ENCODE data around the gene SDS.
"Not testable (repeated sequence)": the region's sequence is repeated elsewhere in the genome, so short reads cannot be mapped to it uniquely, and the experiment has no call there.

The SDS gene

DNA sequence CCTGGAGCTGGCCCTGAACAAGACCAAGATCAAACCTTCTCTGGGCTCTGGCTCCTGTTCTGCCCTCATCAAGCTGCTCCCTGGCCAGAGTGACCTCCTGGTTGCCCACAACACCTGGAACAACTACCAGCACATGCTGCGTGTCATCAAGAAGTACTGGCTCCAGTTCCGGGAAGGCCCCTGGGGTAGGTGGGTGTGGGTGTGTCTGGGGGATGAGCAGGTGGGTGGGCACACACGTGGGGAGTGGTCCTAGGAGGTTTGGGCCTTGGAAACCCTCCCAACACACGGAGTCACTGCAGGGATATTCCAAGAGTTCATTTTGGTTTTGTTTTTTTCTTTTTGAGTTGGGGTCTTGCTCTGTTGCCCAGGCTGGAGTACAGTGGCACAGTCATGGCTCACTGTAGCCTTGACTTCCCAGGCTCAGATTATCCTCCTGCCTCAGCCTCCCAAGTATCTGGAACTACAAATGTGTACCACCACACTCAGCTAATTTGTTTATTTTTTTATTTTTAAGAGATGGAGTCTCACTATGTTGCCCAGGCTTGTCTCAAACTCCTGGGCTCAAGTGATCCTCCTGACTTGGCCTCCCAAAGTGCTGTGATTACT lies 28.8 kb downstream of the SDS start:
- no peak for DNase-seq

DNA sequence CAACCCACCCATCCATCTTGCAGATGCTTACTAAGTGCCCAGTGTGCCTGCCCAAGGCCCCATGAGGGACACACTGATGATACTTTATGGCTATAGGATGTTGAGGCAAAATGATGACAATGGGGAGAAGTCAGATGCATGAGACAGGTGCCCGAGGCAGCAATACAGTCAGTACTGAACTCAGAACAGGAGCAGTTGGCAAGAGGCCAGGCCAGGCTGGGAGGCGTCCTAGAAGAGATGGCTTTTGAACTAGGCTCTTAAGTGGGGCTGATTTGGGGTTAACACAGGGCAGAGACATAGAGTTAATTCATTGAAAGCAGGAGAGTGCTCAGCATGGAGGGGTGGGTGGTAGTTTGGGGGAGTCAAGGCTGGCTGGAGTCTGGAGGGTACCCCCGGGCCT lies 29.7 kb downstream of the SDS start:
- no peak for DNase-seq

DNA sequence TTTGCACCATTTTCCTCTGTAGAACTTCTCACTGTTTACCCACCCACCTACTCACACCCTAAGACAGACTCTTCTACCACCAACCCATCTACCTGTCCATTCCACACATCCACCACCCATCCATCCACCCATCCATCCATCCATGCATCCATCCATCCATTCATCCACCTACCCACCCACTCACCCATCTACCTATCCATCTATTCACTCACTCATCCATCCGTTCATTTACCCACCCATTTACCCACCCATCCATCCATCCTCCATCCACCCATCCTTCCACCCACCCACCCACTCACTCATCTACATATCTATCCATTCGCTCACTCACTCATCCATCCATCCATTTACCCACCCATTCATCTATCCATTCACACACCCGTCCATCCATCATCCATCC lies 30.2 kb downstream of the SDS start:
- no peak for DNase-seq

- DNase-seq = no peak
Measured at GRCh38 chr12:113372371-113372770, 31.3 kb downstream of the SDS start.

DNA sequence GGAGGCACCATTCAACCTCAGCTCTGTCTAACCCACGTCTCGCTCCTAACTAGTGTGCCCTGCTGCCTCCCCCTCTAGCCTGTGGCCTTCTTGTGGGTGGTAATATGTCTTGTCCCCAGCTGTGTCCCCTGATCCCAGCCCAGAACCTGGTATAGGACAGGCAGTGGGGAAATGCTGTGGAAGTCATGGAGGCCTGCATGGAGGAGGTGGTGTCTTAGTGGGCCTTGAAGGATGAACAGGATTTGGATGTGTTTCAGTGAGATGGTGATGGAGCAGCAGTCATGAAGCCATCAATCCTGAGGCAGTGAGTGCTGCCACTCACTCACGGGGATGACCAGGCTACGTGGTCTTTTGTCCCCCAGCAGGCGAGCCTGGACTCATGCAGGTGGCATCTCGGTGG lies 31.9 kb downstream of the SDS start:
- DNase-seq = no peak

- no peak for DNase-seq
Measured at GRCh38 chr12:113370923-113371682, 32.6 kb downstream of the SDS start.

- DNase-seq = no peak
Measured at GRCh38 chr12:113369391-113369985, 34.2 kb downstream of the SDS start.

- DNase-seq = peak in 1 of 2 donors; percentile 26
Measured at GRCh38 chr12:113368331-113368730, 35.4 kb downstream of the SDS start.

DNA sequence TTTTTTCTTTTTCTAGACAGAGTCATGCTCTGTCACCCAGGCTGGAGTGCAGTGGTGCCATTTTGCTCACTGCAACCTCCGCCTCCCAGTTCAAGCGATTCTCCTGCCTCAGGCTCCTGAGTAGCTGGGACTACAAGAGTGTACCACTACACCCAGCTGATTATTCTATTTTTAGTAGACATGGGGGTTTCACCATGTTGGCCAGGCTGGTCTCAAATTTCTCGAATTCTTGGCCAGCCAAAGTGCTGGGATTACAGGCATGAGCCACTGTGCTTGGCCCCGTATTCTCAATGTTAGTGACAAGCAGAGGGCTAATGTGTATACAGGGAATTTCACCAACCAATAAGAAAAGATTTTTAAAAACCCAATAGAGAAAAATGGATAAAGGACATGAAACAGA lies 36.9 kb downstream of the SDS start:
- DNase-seq = no peak

DNA sequence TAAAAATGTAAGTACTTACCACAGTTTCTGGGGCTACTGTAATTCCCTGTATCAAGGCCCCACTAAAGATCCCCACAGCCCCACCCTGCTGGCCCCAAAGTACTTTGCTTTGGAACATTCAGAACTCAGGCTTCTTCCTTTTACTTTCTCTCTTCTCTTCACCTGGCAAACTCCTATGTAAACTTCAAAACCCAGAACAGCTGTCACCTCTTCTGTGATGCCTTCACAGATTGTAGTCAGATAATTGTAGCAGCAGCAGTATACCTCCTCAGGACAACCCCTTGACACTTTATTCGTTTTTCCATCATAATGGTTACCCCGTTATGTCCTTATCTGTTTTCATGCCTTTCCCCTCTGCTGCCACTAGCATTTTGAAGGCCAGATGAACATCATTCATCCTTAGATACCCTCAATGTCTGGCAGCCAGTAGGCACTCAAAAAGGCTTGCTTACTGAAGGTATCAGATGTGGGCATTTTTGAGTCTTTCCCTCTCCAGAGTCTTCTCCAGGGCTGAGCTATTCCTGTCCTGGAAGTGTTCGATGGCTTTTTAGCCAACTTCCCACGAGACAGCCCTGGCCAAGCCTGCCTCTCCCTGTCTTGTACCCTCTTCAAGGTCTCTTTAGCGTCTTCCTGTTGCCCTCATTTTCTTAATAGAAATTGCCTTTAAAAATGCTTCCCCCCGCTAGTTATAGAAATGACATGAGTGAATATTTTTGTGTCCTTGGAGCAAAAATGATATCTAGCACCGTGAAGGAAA lies 37.9 kb downstream of the SDS start:
- no peak for DNase-seq

DNA sequence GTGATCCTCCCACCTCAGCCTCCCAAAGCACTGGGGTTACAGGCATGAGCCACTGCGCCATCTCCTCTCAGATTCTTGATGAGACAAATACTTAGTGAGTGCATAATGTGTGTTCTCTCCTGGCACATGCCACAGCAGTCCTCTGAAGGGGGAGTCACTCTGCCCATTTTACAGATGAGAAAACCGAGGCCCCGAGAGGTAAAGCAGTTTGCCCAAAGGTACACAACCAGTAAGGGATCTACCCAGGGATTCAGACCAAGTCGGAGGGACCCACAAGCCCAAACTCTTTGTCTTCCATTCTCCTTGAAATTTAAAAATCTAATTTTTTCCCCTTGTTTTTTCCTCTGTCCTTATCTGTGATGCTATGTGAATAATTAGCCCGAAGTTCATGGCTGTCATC lies 39.0 kb downstream of the SDS start:
- DNase-seq = no peak

GRCh38 chr12:113361574-113362370 lies 41.9 kb downstream of the SDS start:
- DNase-seq = no peak

DNA sequence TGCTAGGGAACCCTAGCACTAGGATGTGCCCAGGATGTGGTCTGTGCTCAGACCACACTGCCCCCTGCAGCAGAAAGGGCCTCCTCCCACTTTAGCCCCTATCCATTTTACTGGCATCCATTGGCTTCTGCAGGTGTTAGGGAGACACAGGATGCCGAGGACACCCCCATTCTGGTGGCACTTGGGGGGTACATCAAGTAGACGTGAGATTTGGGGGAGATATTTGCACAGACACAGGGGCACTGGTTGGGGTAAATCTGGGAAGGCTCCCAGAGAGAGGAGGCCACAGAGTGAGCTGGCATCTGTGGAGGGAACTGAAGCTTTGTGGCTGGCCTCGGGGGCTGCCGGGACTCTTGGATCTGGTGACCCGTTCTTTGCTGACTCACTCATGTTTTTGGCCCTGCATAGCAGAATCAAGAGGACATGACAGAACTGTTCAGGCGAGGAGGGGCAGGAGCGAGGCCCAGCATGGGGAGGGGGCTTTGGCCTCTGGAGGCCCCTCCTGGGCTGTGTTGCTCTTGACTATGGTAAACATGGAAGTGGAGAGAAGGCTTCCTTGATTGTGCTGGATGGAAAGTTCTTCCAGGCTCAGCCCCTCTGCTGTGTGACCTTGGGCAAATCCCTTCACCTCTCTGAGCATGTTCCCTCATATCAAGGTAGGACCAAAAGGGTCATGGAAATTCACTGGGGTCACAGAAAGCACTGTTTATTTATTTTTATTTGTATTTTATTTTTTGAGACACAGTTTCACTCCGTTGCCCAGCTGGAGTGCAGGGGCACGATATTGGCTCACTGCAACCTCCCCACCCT lies 43.5 kb downstream of the SDS start:
- DNase-seq = peak; percentile 27 to 64

DNA sequence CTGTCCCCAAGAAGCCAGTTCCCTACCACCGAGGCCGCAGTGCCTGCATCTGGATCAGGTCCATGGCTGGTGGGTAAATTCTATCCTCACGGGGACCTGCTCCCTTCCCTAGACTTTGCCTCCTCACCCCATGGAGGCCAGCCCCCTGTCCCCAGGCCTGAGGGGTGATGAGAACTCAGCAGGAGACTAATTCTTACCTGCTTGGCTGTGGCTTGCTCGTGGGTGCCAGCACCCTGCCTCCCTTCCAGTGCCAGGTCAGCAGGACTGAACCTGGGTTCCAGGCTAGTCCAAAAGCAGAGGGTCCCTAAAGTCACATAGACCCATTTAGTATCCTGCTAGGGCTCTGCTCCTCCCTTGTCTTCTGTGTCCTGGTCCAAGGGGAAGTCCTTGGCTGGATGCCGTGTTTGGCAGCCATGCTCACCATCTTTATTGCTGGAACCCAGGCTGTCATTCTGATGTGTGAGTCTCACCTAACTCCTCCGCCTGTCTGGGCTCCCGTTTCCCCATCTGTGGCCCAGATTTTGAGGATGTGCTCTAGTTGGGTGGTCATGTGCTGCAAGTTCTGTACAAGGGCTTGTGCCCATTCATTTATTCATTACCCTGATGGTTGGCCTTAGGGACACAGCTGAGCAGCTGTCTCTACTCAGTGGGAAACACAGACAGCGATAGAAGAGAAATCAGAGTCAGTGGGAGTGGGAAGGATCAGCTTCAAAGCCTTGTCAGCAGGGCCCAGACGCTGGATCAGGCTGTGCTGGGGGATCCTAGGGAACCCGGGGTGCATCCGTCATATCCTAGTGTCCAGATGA lies 44.4 kb downstream of the SDS start:
- peak; percentile 52 to 67 for DNase-seq

GRCh38 chr12:113358381-113359132 lies 45.1 kb downstream of the SDS start, which contains the start of gene PLBD2:
PLBD2 (plus strand) TSS chr12:113358587; CDS start chr12:113358601, 14 bp downstream.
- DNase-seq = peak; percentile 96 to 97

DNA sequence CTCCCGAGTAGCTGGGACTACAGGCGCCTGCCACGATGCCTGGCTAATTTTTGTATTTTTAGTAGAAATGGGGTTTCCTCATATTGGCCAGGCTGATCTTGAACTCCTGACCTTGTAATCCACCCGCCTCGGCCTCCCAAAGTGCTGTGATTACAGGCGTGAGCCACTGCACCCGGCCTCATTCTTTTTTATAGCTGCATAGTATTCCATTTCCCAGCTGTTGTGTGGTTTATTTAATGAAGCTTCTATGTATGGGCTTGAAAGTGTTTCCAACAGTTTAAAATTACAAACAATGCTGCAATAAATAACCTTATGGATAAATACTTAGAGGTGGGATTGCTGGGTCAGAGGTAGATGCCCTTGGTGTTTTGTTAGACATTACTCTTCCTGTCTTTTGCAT lies 49.5 kb downstream of the SDS start:
- DNase-seq = not testable (repeated sequence)

DNA sequence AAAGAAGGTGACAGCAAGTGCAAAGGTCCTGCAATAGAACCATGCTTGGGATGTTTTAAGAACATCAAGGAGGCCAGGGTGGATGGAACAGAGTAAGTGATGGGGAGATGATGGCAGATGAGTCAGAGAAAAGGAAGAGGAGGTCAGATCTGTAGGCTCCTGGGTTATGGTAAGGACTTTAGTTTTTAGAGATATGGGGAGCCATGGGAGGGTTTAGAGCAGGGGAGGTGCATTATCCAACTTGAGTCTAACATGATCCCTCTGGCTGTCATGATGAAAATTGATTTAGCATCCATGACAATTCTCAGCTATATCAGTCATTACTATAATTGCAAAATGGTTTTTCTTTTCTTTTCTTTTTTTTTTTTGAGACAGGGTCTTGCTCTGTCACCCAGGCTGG lies 52.6 kb downstream of the SDS start:
- no peak for DNase-seq

DNA sequence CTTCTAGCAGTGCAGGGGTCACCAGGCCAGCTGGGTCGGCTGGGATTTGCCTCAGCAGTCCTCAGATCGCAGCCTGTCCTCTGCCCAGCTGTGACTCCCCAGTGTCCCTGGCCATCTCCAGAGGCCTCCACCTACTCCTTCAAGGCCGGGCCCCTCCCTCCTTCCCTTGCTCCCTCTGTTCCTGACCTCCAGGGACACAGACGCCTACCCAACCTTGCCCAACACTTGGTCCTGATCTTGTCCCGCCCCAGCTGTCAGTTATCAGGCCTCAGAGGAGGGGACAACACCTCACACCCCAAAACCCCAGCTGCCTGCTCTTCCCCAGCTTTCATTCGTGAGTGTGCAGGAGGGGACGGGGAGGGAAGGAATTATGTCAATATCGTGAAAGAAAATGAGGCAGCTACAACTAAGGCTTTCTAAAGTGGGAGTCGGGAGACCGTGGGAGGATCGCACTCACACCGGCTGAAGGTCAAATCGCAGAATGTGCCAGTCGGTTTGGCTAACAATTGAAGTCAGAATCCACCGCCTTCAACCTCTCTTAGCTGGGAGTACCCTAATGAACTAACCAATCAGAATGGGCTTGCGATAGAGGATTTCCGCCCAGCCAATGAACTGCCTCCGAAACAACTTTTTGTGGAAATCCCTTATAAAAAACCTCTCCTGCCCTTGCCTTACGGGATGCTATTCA lies 54.7 kb downstream of the SDS start:
- no peak for DNase-seq

DNA sequence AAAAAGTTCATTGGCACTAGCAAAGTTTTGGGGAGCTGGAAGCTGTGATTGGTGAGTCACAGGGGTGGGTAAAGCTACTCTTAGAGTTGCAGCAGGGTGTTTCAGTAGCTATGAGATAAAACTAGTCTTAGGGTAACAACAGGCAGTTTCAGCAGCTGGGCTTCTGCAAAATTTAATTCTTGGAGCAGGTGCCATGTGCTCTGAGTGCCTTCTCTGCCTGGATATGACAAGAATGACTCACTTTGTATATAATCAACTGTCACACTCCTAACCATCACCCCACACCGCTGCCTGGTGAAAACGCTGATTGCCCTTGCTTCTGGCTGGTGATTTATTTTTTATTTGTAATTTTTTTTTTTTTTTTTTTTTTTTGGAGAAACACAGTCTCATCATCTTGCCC lies 55.8 kb downstream of the SDS start:
- DNase-seq = no peak

Measured in inflammatory macrophage (primary cell).